Endothelial cell of umbilical vein (primary cell): ENCODE data around the gene THAP10. TPM values are rescaled to one million over a fixed set of nuclear protein-coding genes. Genes with fewer than 3 reads are reported as not detected.

Source experiments
- BruUV-seq: library from RNA; stranded (reverse); fragments of 400-500 nt; replicated peaks from 2 replicates; lab custom pipeline; 2021; lab: Mats Ljungman, UMichigan
- CTCF ChIA-PET: fragments of 300-600, 350-600 bp; sonication (Branson Sonifier 250); formaldehyde crosslinking; loops from one replicate; lab custom pipeline; 2021; ENCODE audit warnings: antibody characterized with exemption, inconsistent platforms; lab: Charles Lee
- POLR2A ChIA-PET: fragments of 300-600, 350-600 bp; sonication (Branson Sonifier 250); formaldehyde crosslinking; loops from one replicate; lab custom pipeline; 2021; ENCODE audit warnings: antibody characterized with exemption, inconsistent platforms; lab: Charles Lee
- DNase-seq: peaks from one replicate; pipeline ENCODE4 v3.0.0-alpha.2; 2011; ENCODE audit warnings: low read depth, low spot score
- FAIRE-seq: peaks from 2 replicates; lab custom pipeline; 2011; peaks lifted over from hg19 to GRCh38; lab: Jason Lieb, UNC
- H2AFZ ChIP-seq: 2 replicates; pipeline ENCODE4 v1.6.0; 2012; ENCODE audit warnings: low read depth, low read length, control low read depth, inconsistent platforms
- H3K27ac ChIP-seq: 2 replicates; pipeline ENCODE4 v1.5.1; 2011; ENCODE audit warnings: low read depth, mild to moderate bottlenecking, control low read depth, low read length, moderate library complexity; ENCODE audit not compliant: insufficient read depth
- H3K27me3 ChIP-seq, 2 experiments: 2 replicates each; pipeline versions ENCODE4 v1.6.0 to v1.6.1; 2011; ENCODE audit warnings: low read length in 2 of 2, mixed read lengths in 1 of 2; ENCODE audit not compliant: control insufficient read depth in 2 of 2, insufficient read depth in 2 of 2
- H3K36me3 ChIP-seq, 2 experiments: 2 replicates in 1 of 2; 3 replicates in 1 of 2; pipeline ENCODE4 v1.5.1; 2011; ENCODE audit warnings: low read length in 2 of 2, mild to moderate bottlenecking in 1 of 2, moderate library complexity in 1 of 2; ENCODE audit not compliant: control insufficient read depth in 2 of 2, insufficient read depth in 2 of 2; ENCODE audit errors: extremely low read depth in 1 of 2
- H3K4me1 ChIP-seq: 3 replicates; pipeline ENCODE4 v1.5.1; 2011; ENCODE audit warnings: mild to moderate bottlenecking, low read length; ENCODE audit not compliant: control insufficient read depth, insufficient read depth; ENCODE audit errors: extremely low read depth
- H3K4me2 ChIP-seq: 2 replicates; pipeline ENCODE4 v1.6.1; 2011; ENCODE audit warnings: low read length, control low read depth, mixed read lengths; ENCODE audit not compliant: insufficient read depth
- H3K4me3 ChIP-seq, 3 experiments: fragments of 200-600 bp in 1 of 3; sonication (generic), shearing (Covaris generic) in 1 of 3; replicated peaks in 1 of 3; 2 replicates each; pipeline ENCODE4 v1.5.1; 2011 to 2016; ENCODE audit warnings: control low read depth in 3 of 3, low read length in 3 of 3, mild to moderate bottlenecking in 2 of 3, inconsistent platforms in 1 of 3, low read depth in 1 of 3, moderate library complexity in 1 of 3; ENCODE audit not compliant: insufficient read depth in 1 of 3
- H3K79me2 ChIP-seq: 2 replicates; pipeline ENCODE4 v1.6.0; 2012; ENCODE audit warnings: low read length, inconsistent platforms; ENCODE audit not compliant: control insufficient read depth, insufficient read depth
- H3K9ac ChIP-seq: replicated peaks from 2 replicates; pipeline ENCODE3; 2011; ENCODE audit warnings: low read length, control low read depth; ENCODE audit not compliant: insufficient read depth; ENCODE audit errors: extremely low read depth
- H3K9me1 ChIP-seq: replicated peaks from 3 replicates; pipeline ENCODE4 v1.6.0; 2011; ENCODE audit warnings: mild to moderate bottlenecking, low read length; ENCODE audit not compliant: control insufficient read depth, insufficient read depth; ENCODE audit errors: extremely low read depth
- H3K9me3 ChIP-seq: replicated peaks from 2 replicates; pipeline ENCODE4 v1.5.1; 2012; ENCODE audit warnings: low read length, inconsistent platforms; ENCODE audit not compliant: control insufficient read depth, insufficient read depth
- H4K20me1 ChIP-seq: replicated peaks from 2 replicates; pipeline ENCODE3; 2011; ENCODE audit warnings: mild to moderate bottlenecking, low read length; ENCODE audit not compliant: control insufficient read depth, insufficient read depth; ENCODE audit errors: extremely low read depth
- CTCF ChIP-seq, 2 donors: IDR thresholded peaks; 1 replicate in 1 of 2; 2 replicates in 1 of 2; pipeline ENCODE4 v1.5.1; 2011; ENCODE audit warnings: low read length in 2 of 2, mild to moderate bottlenecking in 2 of 2, moderate library complexity in 2 of 2, control low read depth in 1 of 2, inconsistent platforms in 1 of 2, low read depth in 1 of 2; ENCODE audit not compliant: insufficient read depth in 1 of 2; ENCODE audit errors: extremely low read depth in 1 of 2
- EZH2 ChIP-seq: IDR thresholded peaks from 2 replicates; pipeline ENCODE4 v1.6.1; 2012; ENCODE audit warnings: borderline replicate concordance, low read depth, mild to moderate bottlenecking, moderate library complexity, low read length, inconsistent platforms; ENCODE audit not compliant: severe bottlenecking
- FOS ChIP-seq: IDR thresholded peaks from 2 replicates; pipeline ENCODE4 v1.6.1; 2011; ENCODE audit warnings: mild to moderate bottlenecking, low read length, moderate library complexity, borderline replicate concordance; ENCODE audit not compliant: insufficient read depth
- GATA2 ChIP-seq: IDR thresholded peaks from 2 replicates; pipeline ENCODE4 v1.7.0; 2011; ENCODE audit warnings: low read depth, mild to moderate bottlenecking, moderate library complexity, mixed read lengths, low read length; ENCODE audit not compliant: insufficient read length, insufficient read depth
- JUN ChIP-seq: IDR thresholded peaks from 2 replicates; pipeline ENCODE4 v1.6.1; 2011; ENCODE audit warnings: borderline replicate concordance, low read depth; ENCODE audit not compliant: insufficient read length, insufficient read depth
- MYC ChIP-seq: IDR thresholded peaks from one replicate; pipeline ENCODE4 v1.6.1; 2011; ENCODE audit warnings: mild to moderate bottlenecking, low read depth, low read length
- POLR2A ChIP-seq: IDR thresholded peaks from 2 replicates; pipeline ENCODE4 v1.6.1; 2012; ENCODE audit warnings: low read depth, mild to moderate bottlenecking, control low read depth, low read length
- POLR2AphosphoS5 ChIP-seq: IDR thresholded peaks from 2 replicates; pipeline ENCODE4 v1.6.1; 2012; ENCODE audit warnings: low read depth, mild to moderate bottlenecking, control low read depth, low read length, moderate library complexity; ENCODE audit not compliant: insufficient read depth
- dilution Hi-C: fragments of 300-500 bp; cut with MboI; formaldehyde crosslinking; loops from one replicate; pipeline ENCODE4 v1.15.0; 2019; ENCODE audit warnings: low sequenced_read_pairs; ENCODE audit not compliant: extremely low pct_ligation_motif_present
- intact Hi-C: fragments of 100-400 bp; cut with micrococcal nuclease; formaldehyde crosslinking; loops from one replicate; pipeline ENCODE4 v1.10.0; 2022
- polyA plus RNA-seq, 4 experiments: library from polyadenylated mRNA; depleted of rRNA in 3 of 4; stranded (reverse) in 3 of 4; unstranded in 1 of 4; fragments of >200 nt; gene quantifications; 2 replicates each; pipeline versions ENCODE4 v1.2.1 to v1.2.3, GENCODE V29; 2011 to 2012; ENCODE audit warnings: missing spikeins in 1 of 4
- total RNA-seq: library from RNA; stranded (reverse); gene quantifications from 2 replicates; pipeline ENCODE4 v1.2.3, GENCODE V29; 2021

THAP10 gene
- total and polyA plus RNA-seq, 2 donors (not counting 3 experiments of a cell fraction or from before 2014, with no cell fraction given): 1.7 to 4.0 TPM

- Histone ChIP-seq H3K4me3 (no peak overlapping the region), H4K20me1 (no peaks in the 10 kb centered on the region), H3K27me3 (no peaks in the 10 kb centered on the region), H3K9me1 (no peaks in the 10 kb centered on the region), H3K4me2 (no peak overlapping the region), H3K79me2 (no peaks in the 10 kb centered on the region), H3K9me3 (peaks cover 2% of the 10 kb centered on the region), H3K36me3 (peaks cover 2% of the 10 kb centered on the region in 2 experiments), H3K9ac (no peak overlapping the region), H2AFZ (no peak overlapping the region), H3K4me1 (peaks cover 8% of the 10 kb centered on the region), H3K27ac (no peak overlapping the region)
- ChIA-PET POLR2A (no interaction called here), CTCF (interaction anchor here (0.6 to 1.6 kb wide), 6 partner anchors 8 to 895 kb away, joined by 3 to 5 read pairs (median 3); no protein-coding TSS in a partner anchor)
- no peak for DNase-seq
- TF ChIP-seq CTCF (IDR thresholded peaks at IDR 0.05; ENCODE audit: extremely low read depth in 1 of 2, insufficient read depth in 1 of 2, low read depth in 1 of 2, low read length in 2 of 2): no peak
- no peak for TF ChIP-seq MYC
- no peak for TF ChIP-seq POLR2AphosphoS5
- TF ChIP-seq FOS: no peak
- TF ChIP-seq JUN: no peak
- no peak for TF ChIP-seq EZH2
- intact Hi-C loops: no loop called here
- dilution Hi-C loops: no loop called here
- no TSS peak for BruUV-seq
- no peak for FAIRE-seq
These were observed 14.6 kb upstream of the THAP10 start for GRCh38 chr15:70906842-70907241.

- POLR2A ChIA-PET: no interaction called here
- FAIRE-seq (peak; percentile 85), DNase-seq (peak; percentile 68)
- TF ChIP-seq JUN (peak; percentile 88), MYC (no peak), POLR2AphosphoS5 (no peak), FOS (peak; percentile 89), CTCF (IDR thresholded peaks at IDR 0.05; ENCODE audit: extremely low read depth in 1 of 2, insufficient read depth in 1 of 2, low read depth in 1 of 2, low read length in 2 of 2) (no peak), POLR2A (no peak), GATA2 (no peak), EZH2 (no peak)
- no peaks in the 10 kb centered on the region for H3K27me3 ChIP-seq
- H3K4me2 ChIP-seq: peak overlapping the region; percentile 12
- dilution Hi-C loops (no loop called here), intact Hi-C loops (no loop called here)
- CTCF ChIA-PET: interaction anchor here (1.9 to 3.5 kb wide), 2 partner anchors 9 to 538 kb away, joined by 6 to 11 read pairs; partner anchors contain the start of genes LRRC49 and THAP10
- H3K36me3 ChIP-seq: peaks cover 0 to 2% of the 10 kb centered on the region in 2 experiments
- peak overlapping the region; percentile 22 for H3K9ac ChIP-seq
- peak overlapping the region; percentile 77 for H2AFZ ChIP-seq
- peaks cover 11% of the 10 kb centered on the region for H3K4me1 ChIP-seq
- BruUV-seq: no TSS peak
- H3K79me2 ChIP-seq: no peaks in the 10 kb centered on the region
- H4K20me1 ChIP-seq: no peaks in the 10 kb centered on the region
- H3K4me3 ChIP-seq: no peak overlapping the region
- no peaks in the 10 kb centered on the region for H3K9me3 ChIP-seq
- no peaks in the 10 kb centered on the region for H3K9me1 ChIP-seq
- H3K27ac ChIP-seq: peak overlapping the region; percentile 73
These were observed 9.9 kb upstream of the THAP10 start for GRCh38 chr15:70902107-70902506.
